Liver (tissue), 9 donors: Measurements from ENCODE around the gene MPC1. TPM values are rescaled to one million over a fixed set of nuclear protein-coding genes. Genes with fewer than 3 reads are reported as not detected.

Source experiments
- DNase-seq: peaks from one replicate; pipeline ENCODE4 v3.0.0-alpha.2; 2017; ENCODE audit warnings: low spot score
- H3K27ac ChIP-seq, 2 donors: one replicate each; pipeline ENCODE4 v1.7.0; 2013; ENCODE audit warnings: inconsistent platforms in 2 of 2, low read length in 2 of 2, control low read depth in 1 of 2, low read depth in 1 of 2, mild to moderate bottlenecking in 1 of 2
- H3K27me3 ChIP-seq, 4 donors: one replicate each; pipeline versions ENCODE4 v1.6.1 to v1.7.0; 2013; ENCODE audit warnings: low read length in 3 of 4, inconsistent platforms in 1 of 4, mild to moderate bottlenecking in 1 of 4, moderate library complexity in 1 of 4; ENCODE audit not compliant: control insufficient read depth in 4 of 4, insufficient read depth in 4 of 4
- H3K36me3 ChIP-seq, 4 donors: one replicate each; pipeline versions ENCODE4 v1.6.1 to v1.7.0; 2013; ENCODE audit warnings: low read length in 3 of 4, mild to moderate bottlenecking in 3 of 4, low read depth in 1 of 4, moderate library complexity in 1 of 4; ENCODE audit not compliant: control insufficient read depth in 4 of 4, insufficient read depth in 3 of 4
- H3K4me1 ChIP-seq, 4 donors: one replicate each; pipeline versions ENCODE4 v1.6.1 to v1.7.0; 2013; ENCODE audit warnings: low read length in 3 of 4, mild to moderate bottlenecking in 3 of 4, moderate library complexity in 1 of 4; ENCODE audit not compliant: control insufficient read depth in 4 of 4, insufficient read depth in 4 of 4
- H3K4me3 ChIP-seq, 3 donors: one replicate each; pipeline versions ENCODE4 v1.6.1 to v1.7.0; 2013; ENCODE audit warnings: low read length in 3 of 3, control low read depth in 1 of 3, low read depth in 1 of 3, mild to moderate bottlenecking in 1 of 3
- H3K9ac ChIP-seq, 2 donors: one replicate each; pipeline ENCODE4 v1.7.0; 2013; ENCODE audit warnings: low read length in 2 of 2, mild to moderate bottlenecking in 2 of 2, moderate library complexity in 2 of 2, control low read depth in 1 of 2, low read depth in 1 of 2
- H3K9me3 ChIP-seq, 4 donors: one replicate each; pipeline versions ENCODE4 v1.6.1 to v1.7.0; 2013; ENCODE audit warnings: low read length in 3 of 4; ENCODE audit not compliant: control insufficient read depth in 4 of 4
- ATF3 ChIP-seq: IDR thresholded peaks from 2 replicates; pipeline ENCODE4 v1.6.1; 2016; ENCODE audit warnings: antibody characterized with exemption
- CTCF ChIP-seq: fragments of 150-350 bp; IDR thresholded peaks from 2 replicates; pipeline ENCODE4 v1.5.1; 2017; ENCODE audit warnings: improper control_type of control experiment, low read depth, low read length; ENCODE audit not compliant: missing input control
- EGR1 ChIP-seq, 2 donors: IDR thresholded peaks; 2 replicates each; pipeline ENCODE4 v1.6.1; 2016 to 2018; ENCODE audit warnings: antibody characterized with exemption in 2 of 2, low read depth in 2 of 2
- FOXA1 ChIP-seq: IDR thresholded peaks from 2 replicates; pipeline ENCODE4 v1.6.1; 2016; ENCODE audit warnings: antibody characterized with exemption
- FOXA2 ChIP-seq: IDR thresholded peaks from 2 replicates; pipeline ENCODE4 v1.6.1; 2016; ENCODE audit warnings: antibody characterized with exemption
- GABPA ChIP-seq, 2 donors: IDR thresholded peaks in 1 of 2; conservative IDR thresholded peaks in 1 of 2; 2 replicates each; pipeline ENCODE4 v1.6.1; 2016; ENCODE audit warnings: antibody characterized with exemption in 2 of 2, mild to moderate bottlenecking in 1 of 2, moderate library complexity in 1 of 2
- HNF4A ChIP-seq, 2 donors: conservative IDR thresholded peaks; 2 replicates each; pipeline ENCODE4 v1.6.1; 2016; ENCODE audit warnings: antibody characterized with exemption in 2 of 2, mild to moderate bottlenecking in 2 of 2
- HNF4G ChIP-seq: IDR thresholded peaks from 2 replicates; pipeline ENCODE4 v1.6.1; 2016; ENCODE audit warnings: antibody characterized with exemption
- JUND ChIP-seq, 2 donors: IDR thresholded peaks; 2 replicates each; pipeline ENCODE4 v1.6.1; 2016; ENCODE audit warnings: antibody characterized with exemption in 2 of 2
- MAX ChIP-seq: IDR thresholded peaks from 2 replicates; pipeline ENCODE4 v1.6.1; 2016; ENCODE audit warnings: antibody characterized with exemption
- NR2F2 ChIP-seq: IDR thresholded peaks from 2 replicates; pipeline ENCODE4 v1.6.1; 2016; ENCODE audit warnings: antibody characterized with exemption
- RAD21 ChIP-seq, 2 donors: IDR thresholded peaks; 2 replicates each; pipeline ENCODE4 v1.6.1; 2016; ENCODE audit warnings: antibody characterized with exemption in 2 of 2, mild to moderate bottlenecking in 2 of 2
- RXRA ChIP-seq, 2 donors: IDR thresholded peaks; 2 replicates each; pipeline ENCODE4 v1.6.1; 2017 to 2018; ENCODE audit warnings: antibody characterized with exemption in 2 of 2, mild to moderate bottlenecking in 1 of 2
- SP1 ChIP-seq: IDR thresholded peaks from 2 replicates; pipeline ENCODE4 v1.6.1; 2018; ENCODE audit warnings: antibody characterized with exemption, mild to moderate bottlenecking
- TAF1 ChIP-seq: conservative IDR thresholded peaks from 2 replicates; pipeline ENCODE4 v1.6.1; 2016; ENCODE audit warnings: antibody characterized with exemption, mild to moderate bottlenecking
- YY1 ChIP-seq: IDR thresholded peaks from 2 replicates; pipeline ENCODE4 v1.6.1; 2016; ENCODE audit warnings: antibody characterized with exemption, mild to moderate bottlenecking
- ZBTB33 ChIP-seq: IDR thresholded peaks from 2 replicates; pipeline ENCODE4 v1.6.1; 2016; ENCODE audit warnings: antibody characterized with exemption
- WGBS: extraction: QIAGEN DNeasy Blood & Tissue Kit; methylation state at CpG from one replicate; pipeline ENCODE4 v1.1.7; 2013; 5-methylcytosine and 5-hydroxymethylcytosine counted together
- polyA plus RNA-seq, 2 donors: library from polyadenylated mRNA; stranded (reverse) in 1 of 2; unstranded in 1 of 2; fragments of 200-250 nt in 1 of 2; fragments of >200 nt in 1 of 2; fragmentation: Nextera tagmentation in 1 of 2; extraction: Ambion mirVana in 1 of 2; gene quantifications; one replicate each; pipeline versions ENCODE4 v1.2.1 to v1.2.3, GENCODE V29; 2013 to 2015
- total RNA-seq, 2 donors: library from RNA; depleted of rRNA; stranded (reverse); fragments of >200 nt; gene quantifications; one replicate each; pipeline ENCODE4 v1.2.3, GENCODE V29; 2014
- TF ChIP-seq, protein P1 (sequence below): IDR thresholded peaks from 2 replicates; pipeline ENCODE4 v1.6.1; 2016; ENCODE audit warnings: antibody characterized with exemption, mild to moderate bottlenecking
- donor health status: healthy.
- donor health status: healthy.
- donor health status: healthy.
- donor health status: healthy.
- donor health status: healthy.

The MPC1 gene
- total and polyA plus RNA-seq, 4 donors, result 79.7 to 478 (median 237) TPM

- H3K4me1 ChIP-seq, result peaks cover 0 to 12% (median 6%) of the 10 kb centered on the region in 4 donors
- no peaks in the 10 kb centered on the region for H3K9me3 ChIP-seq
- H3K27me3 ChIP-seq, result no peaks in the 10 kb centered on the region
- WGBS, result 97% methylated on average over 13 of the region's 13 CpGs
- H3K4me3 ChIP-seq, result no peak overlapping the region
- H3K9ac ChIP-seq, result no peak overlapping the region
- H3K36me3 ChIP-seq, result peaks cover 0 to 2% (median 0%) of the 10 kb centered on the region in 4 donors
- no peak overlapping the region for H3K27ac ChIP-seq
- DNase-seq, result no peak
- TF ChIP-seq TAF1 (no peak), JUND (IDR thresholded peaks at IDR 0.05) (no peak), YY1 (no peak), CTCF (no peak), ATF3 (no peak), FOXA2 (no peak), ZBTB33 (no peak), HNF4G (no peak), FOXA1 (no peak), MAX (no peak), RAD21 (IDR thresholded peaks at IDR 0.05) (no peak), RXRA (IDR thresholded peaks at IDR 0.05) (no peak), HNF4A (conservative IDR thresholded peaks at IDR 0.05) (no peak), SP1 (no peak), GABPA (IDR thresholded peaks at IDR 0.05 in 1 of 2, conservative IDR thresholded peaks at IDR 0.05 in 1 of 2) (no peak), NR2F2 (no peak), EGR1 (IDR thresholded peaks at IDR 0.05; ENCODE audit: low read depth in 2 of 2) (no peak)
Observed at GRCh38 chr6:166412911-166413384, 30.2 kb upstream of the MPC1 start.

- Histone ChIP-seq H3K9me3 (no peaks in the 10 kb centered on the region), H3K9ac (no peak overlapping the region), H3K36me3 (peaks cover 0 to 2% (median 0%) of the 10 kb centered on the region in 4 donors), H3K27me3 (no peaks in the 10 kb centered on the region), H3K4me3 (no peak overlapping the region), H3K4me1 (peaks cover 0 to 12% (median 6%) of the 10 kb centered on the region in 4 donors), H3K27ac (no peak overlapping the region)
- 95% methylated on average over 49 of the region's 49 CpGs for WGBS
- no peak for DNase-seq
- TF ChIP-seq, protein P1, sequence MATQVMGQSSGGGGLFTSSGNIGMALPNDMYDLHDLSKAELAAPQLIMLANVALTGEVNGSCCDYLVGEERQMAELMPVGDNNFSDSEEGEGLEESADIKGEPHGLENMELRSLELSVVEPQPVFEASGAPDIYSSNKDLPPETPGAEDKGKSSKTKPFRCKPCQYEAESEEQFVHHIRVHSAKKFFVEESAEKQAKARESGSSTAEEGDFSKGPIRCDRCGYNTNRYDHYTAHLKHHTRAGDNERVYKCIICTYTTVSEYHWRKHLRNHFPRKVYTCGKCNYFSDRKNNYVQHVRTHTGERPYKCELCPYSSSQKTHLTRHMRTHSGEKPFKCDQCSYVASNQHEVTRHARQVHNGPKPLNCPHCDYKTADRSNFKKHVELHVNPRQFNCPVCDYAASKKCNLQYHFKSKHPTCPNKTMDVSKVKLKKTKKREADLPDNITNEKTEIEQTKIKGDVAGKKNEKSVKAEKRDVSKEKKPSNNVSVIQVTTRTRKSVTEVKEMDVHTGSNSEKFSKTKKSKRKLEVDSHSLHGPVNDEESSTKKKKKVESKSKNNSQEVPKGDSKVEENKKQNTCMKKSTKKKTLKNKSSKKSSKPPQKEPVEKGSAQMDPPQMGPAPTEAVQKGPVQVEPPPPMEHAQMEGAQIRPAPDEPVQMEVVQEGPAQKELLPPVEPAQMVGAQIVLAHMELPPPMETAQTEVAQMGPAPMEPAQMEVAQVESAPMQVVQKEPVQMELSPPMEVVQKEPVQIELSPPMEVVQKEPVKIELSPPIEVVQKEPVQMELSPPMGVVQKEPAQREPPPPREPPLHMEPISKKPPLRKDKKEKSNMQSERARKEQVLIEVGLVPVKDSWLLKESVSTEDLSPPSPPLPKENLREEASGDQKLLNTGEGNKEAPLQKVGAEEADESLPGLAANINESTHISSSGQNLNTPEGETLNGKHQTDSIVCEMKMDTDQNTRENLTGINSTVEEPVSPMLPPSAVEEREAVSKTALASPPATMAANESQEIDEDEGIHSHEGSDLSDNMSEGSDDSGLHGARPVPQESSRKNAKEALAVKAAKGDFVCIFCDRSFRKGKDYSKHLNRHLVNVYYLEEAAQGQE, result no peak
- TF ChIP-seq HNF4G (no peak), RXRA (IDR thresholded peaks at IDR 0.05) (no peak), ZBTB33 (no peak), FOXA1 (no peak), MAX (no peak), YY1 (no peak)
Observed at GRCh38 chr6:166412156-166412910, 29.6 kb upstream of the MPC1 start.
